Activated CD4-positive, alpha-beta T cell treated with anti-CD3 and anti-CD28 coated beads for 48 hours (primary cell): Measurements from ENCODE around the gene PLXNA4.

Experiments used
- DNase-seq: peaks from one replicate; pipeline ENCODE4 v3.0.0-alpha.2; 2020

PLXNA4 gene

DNA sequence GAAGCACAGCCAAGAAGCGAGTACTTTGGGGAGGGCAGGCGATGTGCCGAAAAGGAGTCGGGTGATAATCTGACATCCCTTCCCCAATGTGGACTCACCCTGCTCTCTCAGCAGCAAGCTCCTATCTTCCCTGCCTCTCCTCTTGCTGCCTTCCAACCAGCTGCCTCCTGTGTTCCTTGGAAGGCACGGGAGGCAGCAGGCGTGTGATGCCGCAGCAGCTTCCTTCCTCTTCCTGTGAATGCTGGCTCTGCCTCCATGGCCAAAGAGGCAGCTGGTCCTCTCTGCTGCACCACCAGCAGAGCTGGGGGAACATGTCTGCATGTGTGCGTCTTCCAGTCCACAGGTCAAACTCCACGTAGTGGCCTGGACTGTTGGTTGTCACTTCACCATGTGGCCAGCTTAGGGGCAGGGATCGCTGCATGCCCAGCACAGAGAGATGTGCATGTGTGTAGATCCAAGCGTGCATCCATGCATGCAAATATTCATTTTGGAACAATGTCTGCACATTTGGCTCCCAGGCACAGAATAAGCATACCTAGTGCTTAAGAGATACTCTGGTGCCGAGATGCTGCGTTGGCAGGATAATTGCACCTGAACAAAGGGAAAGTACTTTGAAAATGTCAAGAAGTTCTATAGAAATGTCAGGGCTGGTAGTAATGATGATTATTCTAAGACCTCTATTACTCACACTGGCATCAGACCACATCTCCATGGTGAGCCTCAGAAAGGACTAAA lies 499.8 kb downstream of the PLXNA4 start:
- DNase-seq: no peak

DNA sequence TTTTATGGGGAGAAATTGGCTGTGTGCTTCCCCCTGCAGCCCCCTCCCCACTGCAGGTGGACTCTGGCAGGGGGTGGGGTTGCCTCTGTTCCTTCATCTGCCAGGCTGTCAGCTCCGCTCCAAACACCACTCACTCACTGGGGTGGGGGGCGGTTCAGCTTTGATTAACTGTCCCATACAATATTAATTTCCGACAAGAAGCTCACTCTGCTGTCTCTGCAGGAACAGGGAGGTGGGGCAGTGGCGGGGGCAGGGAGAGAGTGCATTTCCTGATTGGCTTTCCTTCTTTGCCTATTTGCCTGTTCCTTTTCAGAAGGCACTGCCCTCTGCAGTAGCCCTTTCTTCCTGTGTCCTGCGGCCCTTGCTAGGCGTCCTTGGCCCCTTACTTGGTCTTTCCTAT lies 500.8 kb downstream of the PLXNA4 start:
- DNase-seq: no peak

DNA sequence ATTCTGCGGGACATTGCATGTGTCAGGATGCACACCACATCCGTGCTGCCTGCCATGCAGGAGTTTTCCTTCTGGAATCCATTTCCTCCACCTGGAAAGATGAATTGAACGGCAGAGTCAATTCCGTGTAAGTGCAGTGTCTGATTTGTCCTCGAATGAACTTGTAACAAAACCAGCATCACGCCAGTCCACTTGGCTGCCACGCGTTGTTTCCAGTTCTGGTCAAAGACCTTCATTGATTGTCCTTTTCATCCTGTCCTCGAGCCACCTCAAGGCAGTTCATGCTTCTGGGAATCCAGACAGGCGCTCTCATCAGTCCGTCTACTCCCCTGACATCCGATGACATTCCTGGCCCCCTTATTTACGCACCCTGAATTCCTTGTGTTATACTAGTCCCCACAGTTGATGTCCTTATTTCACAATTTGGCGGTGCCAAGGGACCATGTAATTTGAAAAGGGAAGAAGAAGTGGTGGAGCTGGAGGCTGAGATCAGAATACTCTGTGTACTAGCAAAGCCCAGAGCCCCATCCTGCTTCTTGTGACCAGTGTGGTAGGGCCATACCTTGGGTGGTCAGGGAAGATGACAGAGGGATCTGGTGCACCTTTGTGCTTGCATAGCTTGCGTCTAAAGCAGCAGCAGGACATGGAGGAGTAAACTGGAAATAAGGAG lies 502.2 kb downstream of the PLXNA4 start:
- DNase-seq: no peak
